Renal pelvis (tissue), 4 donors: ENCODE measurements around the gene CELF6. TPM values are rescaled to one million over a fixed set of nuclear protein-coding genes. Genes with fewer than 3 reads are reported as not detected.
"Not testable (repeated sequence)": the region's sequence is repeated elsewhere in the genome, so short reads cannot be mapped to it uniquely, and the experiment has no call there.

Source experiments
- DNase-seq: peaks from one replicate; pipeline ENCODE4 v3.0.0-alpha.2; 2013
- polyA plus RNA-seq, 3 donors: library from polyadenylated mRNA; unstranded; fragments of 120-200 nt; gene quantifications; one replicate each; pipeline ENCODE4 v1.2.1, GENCODE V29; 2013; ENCODE audit not compliant: insufficient read length in 3 of 3

CELF6 gene
- polyA plus RNA-seq, 3 donors = 3.5 to 5.2 (median 5.0) TPM

GRCh38 chr15:72318408-72318942 lies 1.5 kb downstream of the CELF6 start:
- DNase-seq = no peak

DNA sequence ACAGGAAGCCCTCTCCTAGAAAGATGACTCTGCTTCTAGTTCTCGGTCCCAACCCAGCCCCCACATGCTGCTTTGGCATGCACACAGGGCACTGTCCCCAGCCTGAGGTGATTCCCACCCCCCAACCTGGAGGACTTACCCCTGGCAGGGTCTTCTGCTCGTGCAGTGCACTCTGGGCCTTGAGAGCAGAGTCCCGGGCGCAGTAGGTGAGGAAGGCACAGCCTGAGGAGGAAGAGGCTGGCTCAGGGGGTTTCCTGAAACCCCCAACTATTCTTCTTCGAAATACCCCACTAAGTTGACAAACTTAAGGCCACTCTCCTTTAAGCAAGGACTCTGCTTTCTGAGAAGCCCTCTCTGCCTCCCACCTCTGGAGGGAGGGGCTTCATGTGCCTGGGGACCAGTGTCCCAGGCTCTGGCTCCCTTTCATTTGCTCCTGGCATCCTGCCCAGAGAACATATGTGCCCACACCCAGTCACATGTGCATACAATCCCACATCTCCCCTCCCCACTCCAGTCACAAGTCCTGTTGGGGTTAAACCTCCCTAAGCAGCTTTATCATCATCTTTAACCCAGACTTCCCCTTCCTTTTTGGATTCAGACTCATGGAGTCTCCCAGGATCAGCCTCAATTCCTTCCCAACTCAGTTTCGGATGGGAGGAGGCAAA lies 4.1 kb downstream of the CELF6 start:
- no peak for DNase-seq

DNA sequence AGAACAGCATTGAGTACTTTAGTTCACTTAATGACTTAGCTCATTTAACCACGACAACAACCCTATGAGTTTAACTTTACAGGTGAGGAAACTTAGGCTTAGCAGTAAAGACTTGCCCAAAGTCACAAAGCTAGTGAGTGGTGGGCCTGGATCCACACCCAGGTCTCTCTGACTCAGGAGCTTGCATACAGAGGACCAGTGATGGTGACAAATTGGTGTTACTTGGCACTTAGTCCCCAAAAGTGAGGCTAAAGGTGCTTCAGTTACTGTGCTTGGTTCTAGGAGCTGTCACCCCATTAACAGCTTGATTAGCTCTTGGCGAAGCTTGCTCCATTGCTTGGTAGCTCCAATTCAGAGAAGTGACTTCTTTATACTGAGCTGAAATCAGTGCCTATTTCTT lies 6.1 kb downstream of the CELF6 start:
- no peak for DNase-seq

GRCh38 chr15:72313448-72313840 lies 6.5 kb downstream of the CELF6 start:
- no peak for DNase-seq

- DNase-seq = peak; percentile 41
These were observed 7.1 kb downstream of the CELF6 start for GRCh38 chr15:72312605-72313447.

- no peak for DNase-seq
These were observed 12.9 kb downstream of the CELF6 start for GRCh38 chr15:72307026-72307425.

DNA sequence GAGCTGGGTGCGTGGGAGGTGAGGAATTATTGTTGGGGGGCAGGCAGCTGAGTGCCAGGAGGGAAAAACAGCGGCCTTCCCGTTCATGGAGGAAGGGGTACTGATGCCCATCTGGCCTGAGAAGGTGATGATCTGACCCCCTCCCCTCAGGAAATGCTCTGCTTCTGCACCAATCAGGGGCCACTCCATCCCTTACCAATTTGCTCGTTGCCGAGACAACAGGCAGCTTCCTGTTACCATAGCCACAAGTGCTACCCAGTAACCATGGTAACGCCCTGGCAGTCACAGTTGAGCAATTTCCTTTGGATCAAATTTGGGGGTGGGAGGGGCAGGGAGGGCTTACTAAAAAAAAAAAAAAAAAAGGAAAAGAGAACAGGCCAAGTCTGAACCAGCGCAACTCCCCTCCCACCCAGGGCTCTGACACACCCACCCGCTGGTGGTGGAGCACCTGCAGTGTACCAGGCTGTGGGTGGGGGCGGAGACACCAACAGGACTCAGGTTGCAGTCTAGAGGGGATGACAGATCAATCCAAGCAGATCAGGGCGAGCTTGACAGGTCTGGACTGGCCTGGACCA lies 13.7 kb downstream of the CELF6 start:
- peak; percentile 11 for DNase-seq

GRCh38 chr15:72304596-72304995 lies 15.4 kb downstream of the CELF6 start:
- DNase-seq = no peak

DNA sequence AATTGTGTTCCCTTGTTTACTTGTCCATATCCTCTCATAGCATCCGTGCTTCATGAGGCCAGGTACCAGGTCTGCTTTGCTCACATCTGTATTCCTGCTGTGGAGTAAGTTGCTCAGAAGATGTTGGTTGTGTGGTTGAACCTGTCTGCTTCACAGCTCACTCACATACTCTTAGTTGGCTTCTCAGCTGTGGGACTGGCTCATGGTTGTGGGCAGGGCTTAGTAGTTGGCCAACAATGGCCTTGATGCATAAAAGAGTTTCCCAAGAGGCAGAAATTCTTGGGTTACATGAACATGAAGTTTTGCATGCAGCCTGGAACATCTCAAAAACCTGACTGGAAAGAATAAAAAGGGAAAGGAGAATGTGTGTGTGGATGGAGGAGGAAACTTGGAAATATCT lies 17.0 kb downstream of the CELF6 start:
- DNase-seq = no peak

DNA sequence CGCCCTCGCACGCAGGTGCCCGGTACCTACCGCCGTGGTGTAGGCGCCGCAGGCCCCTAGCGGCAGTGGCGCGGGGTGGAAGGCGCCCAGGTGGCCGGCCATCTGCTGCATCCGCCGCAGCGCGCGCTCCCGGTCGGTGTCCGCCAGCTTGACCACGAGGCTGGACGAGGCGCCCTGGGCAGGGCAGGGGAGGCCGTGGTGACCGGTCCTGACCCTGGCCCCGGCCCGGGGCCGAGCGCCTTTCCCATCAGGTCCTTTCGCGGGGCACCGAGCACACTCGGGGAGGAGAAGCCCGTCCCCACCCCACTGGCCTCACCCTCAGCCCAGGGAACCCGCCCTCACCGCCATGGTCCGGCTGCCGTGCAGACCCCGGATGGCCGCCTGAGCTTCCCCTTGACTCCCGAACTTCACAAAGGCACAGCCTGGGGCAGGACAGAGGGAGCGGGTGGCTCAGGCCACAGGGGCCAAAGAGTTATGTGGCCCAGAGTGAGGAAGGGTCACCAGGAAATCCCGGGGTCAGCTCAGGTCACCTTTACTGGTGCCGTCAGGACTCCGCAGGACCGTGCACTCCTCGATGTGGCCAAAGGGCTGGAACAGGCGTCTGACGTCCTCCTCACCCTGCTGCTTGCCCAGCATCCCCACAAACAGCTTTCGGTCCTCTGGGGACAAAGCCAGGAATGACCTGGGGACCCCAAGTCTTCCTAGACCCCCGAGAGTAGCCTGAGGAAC lies 30.2 kb downstream of the CELF6 start:
- no peak for DNase-seq

DNA sequence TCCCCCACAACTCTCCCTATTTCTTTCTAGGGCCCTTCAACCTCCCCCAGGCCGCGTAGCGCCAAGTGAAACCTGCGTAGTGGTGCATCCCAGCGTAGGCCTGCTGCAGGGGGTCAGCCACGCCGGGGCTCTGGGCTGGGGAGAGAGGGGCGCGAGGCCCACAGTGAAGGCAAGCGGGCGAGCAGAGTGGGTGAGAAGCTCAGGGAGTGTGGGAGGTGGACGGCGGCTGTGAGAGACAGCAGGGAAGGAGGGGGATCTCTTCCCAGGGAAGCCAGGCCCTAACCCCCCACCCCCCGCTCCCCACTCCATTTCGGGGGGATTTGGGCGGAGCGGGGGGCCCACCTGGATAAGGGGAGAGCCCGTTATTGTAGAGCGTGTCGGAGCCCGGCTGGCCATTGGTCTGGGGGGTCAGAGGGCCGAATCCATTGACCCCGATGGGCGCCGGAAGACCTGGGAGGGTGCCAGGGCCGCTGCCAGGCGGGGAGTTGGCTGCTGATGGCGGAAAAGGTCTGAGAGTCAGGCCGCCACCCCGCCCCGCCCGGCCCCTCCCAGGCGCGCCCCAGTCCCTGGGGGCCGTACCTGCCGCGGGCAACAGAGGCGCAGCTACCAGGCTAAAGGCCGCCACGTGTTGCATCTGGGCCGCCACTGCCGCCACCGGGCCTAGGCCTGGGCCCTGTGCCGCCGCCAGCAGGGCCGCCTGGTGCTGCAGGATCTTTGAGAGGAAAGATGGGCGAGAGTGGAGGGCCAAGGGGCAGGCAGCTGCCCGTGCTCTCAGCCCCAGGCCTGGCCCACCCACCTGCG lies 31.0 kb downstream of the CELF6 start:
- no peak for DNase-seq

GRCh38 chr15:72285927-72286516 lies 33.9 kb downstream of the CELF6 start:
- DNase-seq = no peak

DNA sequence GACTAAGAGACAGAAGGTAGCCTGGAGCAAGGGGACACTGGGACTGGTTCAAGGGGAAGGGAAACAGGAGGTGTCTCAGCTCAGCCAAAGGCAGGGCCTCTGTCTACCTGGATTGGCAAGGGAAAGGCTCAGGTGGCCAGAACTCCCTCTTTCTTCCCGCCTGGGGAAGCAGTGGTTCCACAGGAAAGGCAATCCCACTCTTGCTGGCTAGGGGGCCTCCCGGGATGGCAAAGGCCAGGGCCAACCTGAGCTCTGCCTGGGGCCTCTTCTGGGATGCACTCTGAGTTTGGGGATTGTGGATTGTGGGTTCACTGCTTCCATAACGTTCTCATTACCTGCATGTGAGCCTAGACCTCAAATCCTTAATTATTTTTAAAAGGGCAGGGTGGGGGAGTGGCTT lies 34.6 kb downstream of the CELF6 start:
- no peak for DNase-seq

DNA sequence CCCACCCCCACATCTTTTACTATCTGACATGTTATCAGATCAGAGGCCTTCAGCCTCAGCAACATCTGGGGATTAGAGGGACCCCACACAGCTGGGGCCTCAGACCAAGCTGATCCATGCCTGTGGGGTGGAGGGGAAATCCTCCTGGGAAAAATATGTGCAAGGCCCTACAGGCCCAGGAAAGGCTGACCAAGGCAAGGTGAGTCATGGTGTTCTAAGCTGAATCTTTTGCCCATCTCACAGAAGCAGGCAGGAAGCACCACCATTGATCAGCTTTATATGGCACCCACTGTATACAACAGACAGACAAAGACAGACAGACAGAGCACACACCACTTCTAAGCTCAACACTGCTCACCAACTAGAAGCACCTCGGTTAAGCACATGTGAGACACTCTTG lies 35.2 kb downstream of the CELF6 start:
- DNase-seq = no peak

GRCh38 chr15:72281713-72282112 lies 38.2 kb downstream of the CELF6 start:
- no peak for DNase-seq

DNA sequence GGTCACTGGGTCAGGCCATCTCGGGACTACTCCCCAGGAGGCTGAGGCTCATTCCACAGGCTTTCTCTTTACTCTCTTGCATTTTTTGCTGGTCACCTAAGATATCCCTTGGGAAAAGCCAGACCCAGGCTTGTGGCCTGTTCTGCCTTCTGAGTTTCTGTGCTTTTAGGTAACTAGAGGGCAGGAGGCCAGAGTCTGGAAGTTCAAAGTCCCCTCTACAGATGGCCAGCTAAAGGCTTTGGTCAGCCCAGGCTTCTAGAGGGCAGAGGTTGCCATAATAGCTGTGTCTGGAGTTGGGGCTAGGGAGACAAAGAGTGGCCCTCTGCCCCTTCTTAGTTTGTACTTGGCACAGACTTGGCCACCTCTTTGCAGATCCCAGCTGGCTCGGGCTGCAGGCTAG lies 39.2 kb downstream of the CELF6 start:
- no peak for DNase-seq

- DNase-seq = no peak
These were observed 41.2 kb downstream of the CELF6 start for GRCh38 chr15:72278737-72279136.

GRCh38 chr15:72276326-72276700 lies 43.6 kb downstream of the CELF6 start:
- DNase-seq = no peak

GRCh38 chr15:72275635-72276325 lies 44.2 kb downstream of the CELF6 start:
- DNase-seq = not testable (repeated sequence)

DNA sequence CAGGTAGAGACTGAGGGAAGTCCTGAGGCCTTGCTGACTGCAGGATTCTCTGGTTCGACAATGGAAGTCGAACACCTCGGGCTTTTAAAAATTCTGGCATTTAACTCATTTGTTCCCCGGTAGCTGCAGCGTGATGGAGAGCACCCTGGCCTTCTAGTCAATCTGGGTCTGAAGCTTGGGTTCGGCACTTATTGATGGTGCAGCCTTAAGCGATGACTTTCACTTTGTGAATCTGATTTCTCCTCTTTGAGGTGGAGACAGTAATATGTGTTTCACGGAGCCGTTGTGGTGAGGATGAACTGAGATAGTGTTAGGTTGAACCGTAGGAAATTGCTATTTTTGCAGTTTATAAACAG lies 47.0 kb downstream of the CELF6 start:
- no peak for DNase-seq
